ENCODE results near the gene RABGAP1L.

- no peak for TF ChIP-seq RAD21 (IDR thresholded peaks at IDR 0.05; ENCODE audit: low read length)
- TF ChIP-seq, protein P1, sequence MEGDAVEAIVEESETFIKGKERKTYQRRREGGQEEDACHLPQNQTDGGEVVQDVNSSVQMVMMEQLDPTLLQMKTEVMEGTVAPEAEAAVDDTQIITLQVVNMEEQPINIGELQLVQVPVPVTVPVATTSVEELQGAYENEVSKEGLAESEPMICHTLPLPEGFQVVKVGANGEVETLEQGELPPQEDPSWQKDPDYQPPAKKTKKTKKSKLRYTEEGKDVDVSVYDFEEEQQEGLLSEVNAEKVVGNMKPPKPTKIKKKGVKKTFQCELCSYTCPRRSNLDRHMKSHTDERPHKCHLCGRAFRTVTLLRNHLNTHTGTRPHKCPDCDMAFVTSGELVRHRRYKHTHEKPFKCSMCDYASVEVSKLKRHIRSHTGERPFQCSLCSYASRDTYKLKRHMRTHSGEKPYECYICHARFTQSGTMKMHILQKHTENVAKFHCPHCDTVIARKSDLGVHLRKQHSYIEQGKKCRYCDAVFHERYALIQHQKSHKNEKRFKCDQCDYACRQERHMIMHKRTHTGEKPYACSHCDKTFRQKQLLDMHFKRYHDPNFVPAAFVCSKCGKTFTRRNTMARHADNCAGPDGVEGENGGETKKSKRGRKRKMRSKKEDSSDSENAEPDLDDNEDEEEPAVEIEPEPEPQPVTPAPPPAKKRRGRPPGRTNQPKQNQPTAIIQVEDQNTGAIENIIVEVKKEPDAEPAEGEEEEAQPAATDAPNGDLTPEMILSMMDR (conservative IDR thresholded peaks at IDR 0.05; ENCODE audit: low read depth, low read length) = no peak
- no peak for TF ChIP-seq RCOR1 (IDR thresholded peaks at IDR 0.05; ENCODE audit: insufficient replicate concordance, low read length)
- TF ChIP-seq CHD1 (IDR thresholded peaks at IDR 0.05; ENCODE audit: low read depth, low read length) = no peak
- no peak for TF ChIP-seq RFX5 (IDR thresholded peaks at IDR 0.05; ENCODE audit: low read depth, low read length)
- TF ChIP-seq POLR2A (IDR thresholded peaks at IDR 0.05; ENCODE audit: low read depth, low read length) = no peak
- no peak for TF ChIP-seq BHLHE40 (IDR thresholded peaks at IDR 0.05; ENCODE audit: low read depth, low read length)
- TF ChIP-seq MXI1 (IDR thresholded peaks at IDR 0.05; ENCODE audit: borderline replicate concordance, low read depth, low read length) = no peak
- no peak for TF ChIP-seq MAFK (IDR thresholded peaks at IDR 0.05; ENCODE audit: low read depth, low read length)
These were observed 817.3 kb downstream of the RABGAP1L start for GRCh38 chr1:174976436-174977108.
